ENCODE results near the gene ADD1. TPM values are rescaled to one million over a fixed set of nuclear protein-coding genes. Genes with fewer than 3 reads are reported as not detected.

Gene ADD1
- total RNA-seq, 1 experiment from 2014 or later: 232 TPM

DNA sequence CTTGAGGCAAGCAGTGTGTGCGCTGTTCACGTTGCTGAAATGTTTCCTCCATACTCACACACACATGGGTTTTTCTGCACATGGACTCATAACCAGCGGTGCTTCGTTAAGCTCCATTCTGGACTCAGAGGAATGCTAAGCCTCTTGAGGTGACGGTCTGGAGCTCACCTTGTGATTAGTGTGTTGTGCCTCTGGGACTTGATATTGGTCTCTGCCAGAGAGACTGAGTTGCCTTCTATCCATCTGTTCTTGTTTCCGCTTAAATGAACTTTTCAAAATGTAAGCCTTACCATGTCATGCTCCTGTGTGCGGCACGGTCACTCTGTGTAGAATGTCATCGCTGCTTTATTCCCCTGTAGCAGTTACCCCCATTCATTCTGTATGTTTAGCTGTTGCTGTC, 42.5 kb downstream of the ADD1 start:
- no peak for DNase-seq (ENCODE audit: low spot score)
- Histone ChIP-seq H3K27ac (ENCODE audit: low read depth, low read length, poor library complexity, severe bottlenecking) (no peak overlapping the region), H3K36me3 (ENCODE audit: insufficient read depth, low read length, poor library complexity, severe bottlenecking) (peaks cover 39% of the 10 kb centered on the region), H3K4me3 (ENCODE audit: low read depth, low read length, poor library complexity, severe bottlenecking) (no peak overlapping the region), H3K9me3 (ENCODE audit: low read depth, low read length, poor library complexity, severe bottlenecking) (no peaks in the 10 kb centered on the region), H3K27me3 (replicated peaks; ENCODE audit: insufficient read depth, low read depth, low read length, poor library complexity) (no peaks in the 10 kb centered on the region), H3K4me1 (ENCODE audit: insufficient read depth, low read length, poor library complexity, severe bottlenecking) (no peaks in the 10 kb centered on the region)
- CTCF ChIA-PET: no interaction called here
- intact Hi-C loops (cut with micrococcal nuclease; ENCODE audit: unreplicated experiment): no loop called here
- no peak for TF ChIP-seq EZH2 (IDR thresholded peaks at IDR 0.05; ENCODE audit: borderline replicate concordance, low read depth, low read length, poor library complexity, severe bottlenecking)
- TF ChIP-seq, protein P1, sequence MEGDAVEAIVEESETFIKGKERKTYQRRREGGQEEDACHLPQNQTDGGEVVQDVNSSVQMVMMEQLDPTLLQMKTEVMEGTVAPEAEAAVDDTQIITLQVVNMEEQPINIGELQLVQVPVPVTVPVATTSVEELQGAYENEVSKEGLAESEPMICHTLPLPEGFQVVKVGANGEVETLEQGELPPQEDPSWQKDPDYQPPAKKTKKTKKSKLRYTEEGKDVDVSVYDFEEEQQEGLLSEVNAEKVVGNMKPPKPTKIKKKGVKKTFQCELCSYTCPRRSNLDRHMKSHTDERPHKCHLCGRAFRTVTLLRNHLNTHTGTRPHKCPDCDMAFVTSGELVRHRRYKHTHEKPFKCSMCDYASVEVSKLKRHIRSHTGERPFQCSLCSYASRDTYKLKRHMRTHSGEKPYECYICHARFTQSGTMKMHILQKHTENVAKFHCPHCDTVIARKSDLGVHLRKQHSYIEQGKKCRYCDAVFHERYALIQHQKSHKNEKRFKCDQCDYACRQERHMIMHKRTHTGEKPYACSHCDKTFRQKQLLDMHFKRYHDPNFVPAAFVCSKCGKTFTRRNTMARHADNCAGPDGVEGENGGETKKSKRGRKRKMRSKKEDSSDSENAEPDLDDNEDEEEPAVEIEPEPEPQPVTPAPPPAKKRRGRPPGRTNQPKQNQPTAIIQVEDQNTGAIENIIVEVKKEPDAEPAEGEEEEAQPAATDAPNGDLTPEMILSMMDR (conservative IDR thresholded peaks at IDR 0.05; ENCODE audit: low read depth, low read length): no peak
- no TSS peak for BruUV-seq (replicated peaks)
- POLR2A ChIA-PET (ENCODE audit: low non-redundant PET): no interaction called here

DNA sequence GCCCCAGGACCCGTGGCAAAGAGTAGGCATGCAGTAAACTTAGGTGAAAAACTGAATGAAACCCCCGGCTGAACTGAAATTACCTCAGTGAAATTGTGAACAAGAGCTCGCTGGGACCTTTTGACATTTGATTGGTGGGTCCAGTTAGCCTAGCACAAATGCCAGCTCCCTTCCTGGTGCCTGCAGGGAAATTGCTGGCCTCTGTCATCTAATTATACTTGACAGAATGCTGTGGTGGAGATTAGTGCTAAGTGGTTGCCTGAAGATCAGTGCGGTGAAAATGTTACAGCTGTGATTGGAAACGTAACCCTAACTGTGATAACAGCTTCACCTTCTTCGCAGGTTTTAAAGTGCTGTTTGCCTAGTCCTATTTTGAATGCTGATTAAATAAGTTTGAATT, 43.0 kb downstream of the ADD1 start:
- Histone ChIP-seq H3K4me1 (ENCODE audit: insufficient read depth, low read length, poor library complexity, severe bottlenecking) (no peaks in the 10 kb centered on the region), H3K9me3 (ENCODE audit: low read depth, low read length, poor library complexity, severe bottlenecking) (no peaks in the 10 kb centered on the region), H3K4me3 (ENCODE audit: low read depth, low read length, poor library complexity, severe bottlenecking) (no peak overlapping the region), H3K27ac (ENCODE audit: low read depth, low read length, poor library complexity, severe bottlenecking) (no peak overlapping the region), H3K27me3 (replicated peaks; ENCODE audit: insufficient read depth, low read depth, low read length, poor library complexity) (no peaks in the 10 kb centered on the region), H3K36me3 (ENCODE audit: insufficient read depth, low read length, poor library complexity, severe bottlenecking) (peaks cover 39% of the 10 kb centered on the region)
- intact Hi-C loops (cut with micrococcal nuclease; ENCODE audit: unreplicated experiment): no loop called here
- ChIA-PET POLR2A (ENCODE audit: low non-redundant PET) (no interaction called here), CTCF (interaction anchor here (0.7 kb wide), 1 partner anchor 1517 kb away, joined by 3 read pairs; no protein-coding TSS in a partner anchor)
- no peak for DNase-seq (ENCODE audit: low spot score)
- TF ChIP-seq, protein P1 (conservative IDR thresholded peaks at IDR 0.05; ENCODE audit: low read depth, low read length): no peak
- no peak for TF ChIP-seq EZH2 (IDR thresholded peaks at IDR 0.05; ENCODE audit: borderline replicate concordance, low read depth, low read length, poor library complexity, severe bottlenecking)
- no TSS peak for BruUV-seq (replicated peaks)

DNA sequence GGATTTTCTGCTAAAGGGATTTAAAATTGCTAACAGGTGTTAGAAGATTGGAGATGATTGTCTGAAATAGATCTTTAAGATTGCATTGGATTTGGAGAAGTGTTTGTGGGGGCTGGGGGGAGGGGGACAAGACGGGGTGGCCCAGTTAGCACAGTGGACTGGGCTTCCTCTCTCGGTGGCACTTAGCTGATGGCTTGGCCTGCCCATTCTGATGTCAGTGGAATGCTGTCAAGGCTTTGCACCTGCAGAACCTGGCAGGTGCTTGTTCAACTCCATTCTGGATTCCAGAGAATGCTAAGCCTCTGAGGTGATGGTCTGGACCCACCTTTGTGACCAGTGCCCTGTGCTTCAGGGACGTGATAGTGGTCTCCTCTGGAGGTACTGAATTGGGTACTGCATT, 43.7 kb downstream of the ADD1 start:
- Histone ChIP-seq H3K4me3 (ENCODE audit: low read depth, low read length, poor library complexity, severe bottlenecking) (no peak overlapping the region), H3K27ac (ENCODE audit: low read depth, low read length, poor library complexity, severe bottlenecking) (no peak overlapping the region), H3K4me1 (ENCODE audit: insufficient read depth, low read length, poor library complexity, severe bottlenecking) (no peaks in the 10 kb centered on the region), H3K27me3 (replicated peaks; ENCODE audit: insufficient read depth, low read depth, low read length, poor library complexity) (no peaks in the 10 kb centered on the region), H3K9me3 (ENCODE audit: low read depth, low read length, poor library complexity, severe bottlenecking) (no peaks in the 10 kb centered on the region), H3K36me3 (ENCODE audit: insufficient read depth, low read length, poor library complexity, severe bottlenecking) (peaks cover 33% of the 10 kb centered on the region)
- no peak for TF ChIP-seq EZH2 (IDR thresholded peaks at IDR 0.05; ENCODE audit: borderline replicate concordance, low read depth, low read length, poor library complexity, severe bottlenecking)
- TF ChIP-seq, protein P1 (conservative IDR thresholded peaks at IDR 0.05; ENCODE audit: low read depth, low read length): no peak
- DNase-seq (ENCODE audit: low spot score): no peak
- POLR2A ChIA-PET (ENCODE audit: low non-redundant PET): no interaction called here
- intact Hi-C loops (cut with micrococcal nuclease; ENCODE audit: unreplicated experiment): no loop called here
- CTCF ChIA-PET: interaction anchor here (0.7 kb wide), 1 partner anchor 1517 kb away, joined by 3 read pairs; no protein-coding TSS in a partner anchor
- BruUV-seq (replicated peaks): no TSS peak
